IMR-90 (cell line): ENCODE results near the gene PODXL2.

Source experiments
- BHLHE40 ChIP-seq: fragments of 150-350 bp; IDR thresholded peaks from 2 replicates; pipeline ENCODE4 v1.6.1; 2016; ENCODE audit warnings: mild to moderate bottlenecking, low read depth, low read length
- CEBPB ChIP-seq: IDR thresholded peaks from 2 replicates; pipeline ENCODE4 v1.6.1; 2012; ENCODE audit warnings: low read depth, low read length, improper control_type of control experiment
- CTCF ChIP-seq: conservative IDR thresholded peaks from 2 replicates; pipeline ENCODE4 v1.5.1; 2012; ENCODE audit warnings: mild to moderate bottlenecking, low read depth, low read length, improper control_type of control experiment
- ELK1 ChIP-seq: fragments of 150-350 bp; IDR thresholded peaks from 2 replicates; pipeline ENCODE4 v1.6.1; 2016; ENCODE audit warnings: low read depth, mild to moderate bottlenecking, low read length, moderate library complexity, borderline replicate concordance
- MAFK ChIP-seq: IDR thresholded peaks from 2 replicates; pipeline ENCODE4 v1.6.1; 2012; ENCODE audit warnings: low read depth, low read length, improper control_type of control experiment
- MXI1 ChIP-seq: IDR thresholded peaks from 2 replicates; pipeline ENCODE4 v1.6.1; 2012; ENCODE audit warnings: low read depth, mild to moderate bottlenecking, low read length, moderate library complexity, borderline replicate concordance
- NFE2L2 ChIP-seq: fragments of 150-350 bp; IDR thresholded peaks from 2 replicates; pipeline ENCODE4 v1.6.1; 2016; ENCODE audit warnings: low read depth, mild to moderate bottlenecking, low read length
- POLR2A ChIP-seq: IDR thresholded peaks from 2 replicates; pipeline ENCODE4 v1.6.1; 2012; ENCODE audit warnings: mild to moderate bottlenecking, low read depth, low read length
- RAD21 ChIP-seq: IDR thresholded peaks from 2 replicates; pipeline ENCODE4 v1.6.1; 2012; ENCODE audit warnings: low read length, improper control_type of control experiment
- RCOR1 ChIP-seq: IDR thresholded peaks from 2 replicates; pipeline ENCODE4 v1.6.1; 2012; ENCODE audit warnings: mild to moderate bottlenecking, low read length, improper control_type of control experiment; ENCODE audit not compliant: insufficient replicate concordance
- SMC3 ChIP-seq: fragments of 150-350 bp; IDR thresholded peaks from 2 replicates; pipeline ENCODE4 v1.6.1; 2016; ENCODE audit warnings: low read depth, mild to moderate bottlenecking, antibody characterized with exemption, low read length, moderate library complexity

GRCh38 chr3:127666676-127667075 lies 37.7 kb downstream of the PODXL2 start:
- TF ChIP-seq RAD21 (no peak), CTCF (no peak), RCOR1 (no peak), POLR2A (no peak), MAFK (no peak), ELK1 (no peak), CEBPB (no peak), SMC3 (no peak), BHLHE40 (no peak), MXI1 (no peak), NFE2L2 (no peak)
